Activated CD8-positive, alpha-beta memory T cell treated with anti-CD3 and anti-CD28 coated beads for 36 hours (primary cell): Measurements from ENCODE around the gene FHDC1. TPM values are rescaled to one million over a fixed set of nuclear protein-coding genes. Genes with fewer than 3 reads are reported as not detected.

ENCODE experiments used
- CTCF ChIA-PET: fragments of 350-600 bp; sonication (Branson Sonifier 250); formaldehyde crosslinking; loops from one replicate; lab custom pipeline; 2021; ENCODE audit warnings: antibody characterized with exemption; lab: Charles Lee
- POLR2A ChIA-PET: fragments of 350-600 bp; sonication (Branson Sonifier 250); formaldehyde crosslinking; loops from one replicate; lab custom pipeline; 2021; ENCODE audit warnings: antibody characterized with exemption; lab: Charles Lee
- total RNA-seq, 2 experiments: library from RNA; stranded (reverse); gene quantifications; one replicate each; pipeline ENCODE4 v1.2.3, GENCODE V29; 2021

FHDC1 gene
- total RNA-seq, 2 experiments from 2014 or later = 0.04 to 0.06 TPM

GRCh38 chr4:152935143-152935542, 980 bp upstream of the FHDC1 start:
- ChIA-PET POLR2A (no interaction called here), CTCF (interaction anchor here (1.4 kb wide), 1 partner anchor 192 kb away, joined by 4 read pairs; no protein-coding TSS in a partner anchor)

GRCh38 chr4:152936446-152937335, 568 bp downstream of the FHDC1 start:
- ChIA-PET CTCF (interaction anchor here (1.4 kb wide), 1 partner anchor 190 kb away, joined by 4 read pairs; no protein-coding TSS in a partner anchor), POLR2A (interaction anchor here (0.5 kb wide), 1 partner anchor 90 kb away, joined by 3 read pairs; no protein-coding TSS in a partner anchor)

GRCh38 chr4:152937336-152938236, 1.5 kb downstream of the FHDC1 start:
- ChIA-PET CTCF (no interaction called here), POLR2A (interaction anchor here (0.5 kb wide), 1 partner anchor 91 kb away, joined by 3 read pairs; no protein-coding TSS in a partner anchor)

GRCh38 chr4:152938237-152938947, 2.3 kb downstream of the FHDC1 start:
- CTCF ChIA-PET = no interaction called here

GRCh38 chr4:152939621-152940020, 3.5 kb downstream of the FHDC1 start:
- ChIA-PET POLR2A (no interaction called here), CTCF (no interaction called here)

More at GRCh38 chr4:152938237-152938947, 2.3 kb downstream of the FHDC1 start:
- POLR2A ChIA-PET = no interaction called here

GRCh38 chr4:152940461-152940860, 4.3 kb downstream of the FHDC1 start:
- CTCF ChIA-PET = no interaction called here
- POLR2A ChIA-PET = no interaction called here

GRCh38 chr4:152941411-152941810, 5.3 kb downstream of the FHDC1 start:
- ChIA-PET POLR2A (no interaction called here), CTCF (no interaction called here)

GRCh38 chr4:152942346-152942745, 6.2 kb downstream of the FHDC1 start:
- POLR2A ChIA-PET = no interaction called here
- CTCF ChIA-PET = no interaction called here

GRCh38 chr4:152943672-152944071, 7.5 kb downstream of the FHDC1 start:
- CTCF ChIA-PET = no interaction called here
- POLR2A ChIA-PET = no interaction called here

GRCh38 chr4:152944666-152945320, 8.7 kb downstream of the FHDC1 start:
- POLR2A ChIA-PET = no interaction called here
- CTCF ChIA-PET = interaction anchor here (0.5 kb wide), 1 partner anchor 104 kb away, joined by 3 read pairs; no protein-coding TSS in a partner anchor

GRCh38 chr4:152945639-152946038, 9.5 kb downstream of the FHDC1 start:
- ChIA-PET POLR2A (no interaction called here), CTCF (no interaction called here)

GRCh38 chr4:152946446-152946845, 10.3 kb downstream of the FHDC1 start:
- ChIA-PET POLR2A (no interaction called here), CTCF (no interaction called here)

GRCh38 chr4:152947311-152947710, 11.2 kb downstream of the FHDC1 start:
- ChIA-PET POLR2A (no interaction called here), CTCF (no interaction called here)

- ChIA-PET CTCF (no interaction called here), POLR2A (no interaction called here)
Measured at GRCh38 chr4:152949930-152950329, 13.8 kb downstream of the FHDC1 start.

GRCh38 chr4:152950402-152951274, 14.5 kb downstream of the FHDC1 start:
- POLR2A ChIA-PET = no interaction called here
- CTCF ChIA-PET = no interaction called here

- ChIA-PET POLR2A (no interaction called here), CTCF (no interaction called here)
Measured at GRCh38 chr4:152951348-152951747, 15.2 kb downstream of the FHDC1 start.

GRCh38 chr4:152953514-152953913, 17.4 kb downstream of the FHDC1 start:
- ChIA-PET POLR2A (no interaction called here), CTCF (no interaction called here)

GRCh38 chr4:152954741-152955140, 18.6 kb downstream of the FHDC1 start:
- ChIA-PET CTCF (interaction anchor here (0.7 kb wide), 1 partner anchor 9 kb away, joined by 4 read pairs; no protein-coding TSS in a partner anchor), POLR2A (no interaction called here)
